Measurements from ENCODE around the gene EARS2.

DNA sequence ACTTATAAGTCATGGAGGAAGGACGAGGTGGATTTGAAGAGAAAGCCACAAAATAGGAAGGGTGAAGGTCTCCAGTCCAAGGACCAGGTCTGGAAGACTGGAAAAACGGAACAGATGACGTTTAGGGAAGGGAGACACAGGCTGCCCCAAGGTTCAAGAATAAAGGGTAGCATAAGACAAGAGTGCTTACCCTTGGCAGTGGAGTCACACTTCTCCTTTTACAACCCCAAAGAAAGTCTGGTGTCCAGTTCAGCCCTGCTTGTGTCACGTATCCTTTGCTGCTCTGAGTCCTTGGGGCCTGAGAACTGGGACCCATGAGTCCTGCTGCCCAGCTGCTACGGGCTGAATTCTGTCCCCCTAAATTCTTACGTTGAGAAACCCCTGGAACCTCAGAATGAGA lies 33.8 kb downstream of the EARS2 start:
- no peak for TF ChIP-seq POLR2A (IDR thresholded peaks at IDR 0.05)
- TF ChIP-seq, protein P1, sequence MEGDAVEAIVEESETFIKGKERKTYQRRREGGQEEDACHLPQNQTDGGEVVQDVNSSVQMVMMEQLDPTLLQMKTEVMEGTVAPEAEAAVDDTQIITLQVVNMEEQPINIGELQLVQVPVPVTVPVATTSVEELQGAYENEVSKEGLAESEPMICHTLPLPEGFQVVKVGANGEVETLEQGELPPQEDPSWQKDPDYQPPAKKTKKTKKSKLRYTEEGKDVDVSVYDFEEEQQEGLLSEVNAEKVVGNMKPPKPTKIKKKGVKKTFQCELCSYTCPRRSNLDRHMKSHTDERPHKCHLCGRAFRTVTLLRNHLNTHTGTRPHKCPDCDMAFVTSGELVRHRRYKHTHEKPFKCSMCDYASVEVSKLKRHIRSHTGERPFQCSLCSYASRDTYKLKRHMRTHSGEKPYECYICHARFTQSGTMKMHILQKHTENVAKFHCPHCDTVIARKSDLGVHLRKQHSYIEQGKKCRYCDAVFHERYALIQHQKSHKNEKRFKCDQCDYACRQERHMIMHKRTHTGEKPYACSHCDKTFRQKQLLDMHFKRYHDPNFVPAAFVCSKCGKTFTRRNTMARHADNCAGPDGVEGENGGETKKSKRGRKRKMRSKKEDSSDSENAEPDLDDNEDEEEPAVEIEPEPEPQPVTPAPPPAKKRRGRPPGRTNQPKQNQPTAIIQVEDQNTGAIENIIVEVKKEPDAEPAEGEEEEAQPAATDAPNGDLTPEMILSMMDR (IDR thresholded peaks at IDR 0.05) = no peak
- no peak for TF ChIP-seq EP300 (IDR thresholded peaks at IDR 0.05)

Measured in ovary (tissue), 3 donors.